ENCODE measurements around the gene OR1E2.
"Not testable (repeated sequence)": the region's sequence is repeated elsewhere in the genome, so short reads cannot be mapped to it uniquely, and the experiment has no call there.

Gene OR1E2

GRCh38 chr17:3397801-3398200 is 35.8 kb downstream of the OR1E2 start:
- DNase-seq: not testable (repeated sequence)

GRCh38 chr17:3389791-3390190 is 43.9 kb downstream of the OR1E2 start:
- DNase-seq: no peak

GRCh38 chr17:3385869-3386816 is 47.5 kb downstream of the OR1E2 start, which contains the start of gene OR3A2:
Gene OR3A2 (minus strand): TSS chr17:3386308.
- DNase-seq: no peak
